ENCODE measurements around the gene CACNG6.

Gene CACNG6

GRCh38 chr19:54021363-54021762, 29.9 kb downstream of the CACNG6 start:
- no peak overlapping the region for H3K4me3 ChIP-seq (ENCODE audit: low read depth, low read length, poor library complexity, severe bottlenecking)
- no peaks in the 10 kb centered on the region for H3K9me2 ChIP-seq (ENCODE audit: low read depth, low read length)
- H3F3A ChIP-seq (ENCODE audit: insufficient read depth, low read length) = no peaks in the 10 kb centered on the region
- H3K4me2 ChIP-seq (ENCODE audit: low read length) = no peak overlapping the region
- no peak overlapping the region for H3K27ac ChIP-seq (ENCODE audit: low read depth, low read length, poor library complexity, severe bottlenecking)
- no peaks in the 10 kb centered on the region for H3K4me1 ChIP-seq (ENCODE audit: insufficient read depth, low read length, severe bottlenecking)
- no peaks in the 10 kb centered on the region for H3K9me3 ChIP-seq (ENCODE audit: low read length)
- no peaks in the 10 kb centered on the region for H3K27me3 ChIP-seq (ENCODE audit: insufficient read depth, low read length)
- H2AFZ ChIP-seq (ENCODE audit: low read length) = no peak overlapping the region
- TF ChIP-seq EZH2 (IDR thresholded peaks at IDR 0.05; ENCODE audit: borderline replicate concordance, low read length) = no peak
- TF ChIP-seq, protein P1, sequence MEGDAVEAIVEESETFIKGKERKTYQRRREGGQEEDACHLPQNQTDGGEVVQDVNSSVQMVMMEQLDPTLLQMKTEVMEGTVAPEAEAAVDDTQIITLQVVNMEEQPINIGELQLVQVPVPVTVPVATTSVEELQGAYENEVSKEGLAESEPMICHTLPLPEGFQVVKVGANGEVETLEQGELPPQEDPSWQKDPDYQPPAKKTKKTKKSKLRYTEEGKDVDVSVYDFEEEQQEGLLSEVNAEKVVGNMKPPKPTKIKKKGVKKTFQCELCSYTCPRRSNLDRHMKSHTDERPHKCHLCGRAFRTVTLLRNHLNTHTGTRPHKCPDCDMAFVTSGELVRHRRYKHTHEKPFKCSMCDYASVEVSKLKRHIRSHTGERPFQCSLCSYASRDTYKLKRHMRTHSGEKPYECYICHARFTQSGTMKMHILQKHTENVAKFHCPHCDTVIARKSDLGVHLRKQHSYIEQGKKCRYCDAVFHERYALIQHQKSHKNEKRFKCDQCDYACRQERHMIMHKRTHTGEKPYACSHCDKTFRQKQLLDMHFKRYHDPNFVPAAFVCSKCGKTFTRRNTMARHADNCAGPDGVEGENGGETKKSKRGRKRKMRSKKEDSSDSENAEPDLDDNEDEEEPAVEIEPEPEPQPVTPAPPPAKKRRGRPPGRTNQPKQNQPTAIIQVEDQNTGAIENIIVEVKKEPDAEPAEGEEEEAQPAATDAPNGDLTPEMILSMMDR (IDR thresholded peaks at IDR 0.05; ENCODE audit: low read length) = no peak
- H3K36me3 ChIP-seq (ENCODE audit: insufficient read depth, low read length) = no peaks in the 10 kb centered on the region
- no peak overlapping the region for H3K9ac ChIP-seq (ENCODE audit: low read length)
- no peaks in the 10 kb centered on the region for H3K79me2 ChIP-seq (ENCODE audit: insufficient read depth, low read length)
- H4K20me1 ChIP-seq (ENCODE audit: insufficient read depth, low read length) = no peaks in the 10 kb centered on the region

DNA sequence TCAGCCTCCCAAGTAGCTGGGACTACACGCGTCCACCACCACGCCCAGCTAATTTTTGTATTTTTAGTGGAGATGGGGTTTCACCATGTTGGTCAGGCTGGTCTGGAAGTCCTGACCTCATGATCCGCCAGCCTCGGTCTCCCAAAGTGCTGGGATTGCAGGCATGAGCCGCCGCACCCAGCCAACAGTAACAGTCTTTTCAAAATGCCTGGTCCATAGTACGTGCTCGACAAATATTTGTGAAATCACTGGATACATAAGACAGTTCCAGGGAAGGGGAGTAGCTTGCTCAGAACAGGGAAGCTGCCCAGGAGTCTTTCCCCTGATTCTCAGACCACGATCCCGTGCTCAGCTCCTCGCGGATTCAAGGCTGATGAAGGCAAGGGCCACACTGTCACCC, 30.5 kb downstream of the CACNG6 start:
- no peak overlapping the region for H3K4me2 ChIP-seq (ENCODE audit: low read length)
- no peaks in the 10 kb centered on the region for H3K9me3 ChIP-seq (ENCODE audit: low read length)
- no peak overlapping the region for H2AFZ ChIP-seq (ENCODE audit: low read length)
- H4K20me1 ChIP-seq (ENCODE audit: insufficient read depth, low read length) = no peaks in the 10 kb centered on the region
- TF ChIP-seq, protein P1 (IDR thresholded peaks at IDR 0.05; ENCODE audit: low read length) = no peak
- TF ChIP-seq EZH2 (IDR thresholded peaks at IDR 0.05; ENCODE audit: borderline replicate concordance, low read length) = no peak
- no peaks in the 10 kb centered on the region for H3K79me2 ChIP-seq (ENCODE audit: insufficient read depth, low read length)
- no peak overlapping the region for H3K4me3 ChIP-seq (ENCODE audit: low read depth, low read length, poor library complexity, severe bottlenecking)
- no peak overlapping the region for H3K27ac ChIP-seq (ENCODE audit: low read depth, low read length, poor library complexity, severe bottlenecking)
- no peak overlapping the region for H3K9ac ChIP-seq (ENCODE audit: low read length)
- H3K27me3 ChIP-seq (ENCODE audit: insufficient read depth, low read length) = no peaks in the 10 kb centered on the region
- H3K36me3 ChIP-seq (ENCODE audit: insufficient read depth, low read length) = no peaks in the 10 kb centered on the region
- H3K9me2 ChIP-seq (ENCODE audit: low read depth, low read length) = no peaks in the 10 kb centered on the region
- no peaks in the 10 kb centered on the region for H3F3A ChIP-seq (ENCODE audit: insufficient read depth, low read length)
- H3K4me1 ChIP-seq (ENCODE audit: insufficient read depth, low read length, severe bottlenecking) = no peaks in the 10 kb centered on the region

GRCh38 chr19:54023191-54023590, 31.8 kb downstream of the CACNG6 start:
- Histone ChIP-seq H3K36me3 (ENCODE audit: insufficient read depth, low read length) (no peaks in the 10 kb centered on the region), H2AFZ (ENCODE audit: low read length) (no peak overlapping the region), H3F3A (ENCODE audit: insufficient read depth, low read length) (no peaks in the 10 kb centered on the region), H3K27me3 (ENCODE audit: insufficient read depth, low read length) (no peaks in the 10 kb centered on the region), H3K9me2 (ENCODE audit: low read depth, low read length) (no peaks in the 10 kb centered on the region), H3K9me3 (ENCODE audit: low read length) (no peaks in the 10 kb centered on the region), H3K27ac (ENCODE audit: low read depth, low read length, poor library complexity, severe bottlenecking) (no peak overlapping the region), H3K4me1 (ENCODE audit: insufficient read depth, low read length, severe bottlenecking) (no peaks in the 10 kb centered on the region), H4K20me1 (ENCODE audit: insufficient read depth, low read length) (no peaks in the 10 kb centered on the region), H3K79me2 (ENCODE audit: insufficient read depth, low read length) (no peaks in the 10 kb centered on the region), H3K4me2 (ENCODE audit: low read length) (no peak overlapping the region), H3K4me3 (ENCODE audit: low read depth, low read length, poor library complexity, severe bottlenecking) (no peak overlapping the region), H3K9ac (ENCODE audit: low read length) (no peak overlapping the region)
- TF ChIP-seq, protein P1 (IDR thresholded peaks at IDR 0.05; ENCODE audit: low read length) = no peak
- no peak for TF ChIP-seq EZH2 (IDR thresholded peaks at IDR 0.05; ENCODE audit: borderline replicate concordance, low read length)

Data from OCI-LY1 (cell line).